SK-N-SH treated with all-trans-retinoic acid at 6 μM for 48 hours (cell line): ENCODE data around the gene GALNT5.

Experiments
- ATAC-seq: fragments of 200-7000 bp; cut with Tn5 transposase; 3 replicates; pipeline ENCODE4 v1.9.1; 2020; ENCODE audit warnings: mild to moderate bottlenecking, moderate library complexity
- ARNTL ChIP-seq: fragments of 450-650 bp; formaldehyde crosslinking; IDR thresholded peaks from 2 replicates; pipeline ENCODE4 v1.5.0; 2020; ENCODE audit warnings: low read depth, mild to moderate bottlenecking, moderate library complexity, borderline replicate concordance
- CSDC2 ChIP-seq: fragments of 250-450 bp; sonication (Bioruptor Pico); IDR thresholded peaks from 2 replicates; pipeline ENCODE4 v1.5.0; 2020; ENCODE audit warnings: mild to moderate bottlenecking, moderate library complexity
- ESRRG ChIP-seq: fragments of 250-450 bp; sonication (Bioruptor Pico); IDR thresholded peaks from 2 replicates; pipeline ENCODE4 v1.6.1; 2021; ENCODE audit warnings: mild to moderate bottlenecking
- GLIS3 ChIP-seq: fragments of 250-450 bp; sonication (Bioruptor Pico); IDR thresholded peaks from 2 replicates; pipeline ENCODE4 v1.5.0; 2020; ENCODE audit warnings: mild to moderate bottlenecking, moderate library complexity
- ISL1 ChIP-seq: fragments of 250-450 bp; sonication (Bioruptor Pico); IDR thresholded peaks from 2 replicates; pipeline ENCODE4 v2.1.2; 2022; ENCODE audit warnings: mild to moderate bottlenecking, moderate library complexity
- OSR1 ChIP-seq: fragments of 250-450 bp; sonication (Bioruptor Pico); IDR thresholded peaks from 2 replicates; pipeline ENCODE4 v1.8.0; 2022; ENCODE audit warnings: moderate library complexity, mild to moderate bottlenecking, inconsistent platforms
- PPARA ChIP-seq: fragments of 250-450 bp; sonication (Bioruptor Pico); IDR thresholded peaks from 2 replicates; pipeline ENCODE4 v1.5.0; 2020; ENCODE audit warnings: mild to moderate bottlenecking, borderline replicate concordance
- RARB ChIP-seq: fragments of 250-450 bp; sonication (Bioruptor Pico); IDR thresholded peaks from 2 replicates; pipeline ENCODE4 v1.8.0; 2021; ENCODE audit warnings: mild to moderate bottlenecking, moderate library complexity
- SNAI2 ChIP-seq: fragments of 250-450 bp; sonication (Bioruptor Pico); IDR thresholded peaks from 2 replicates; pipeline ENCODE4 v1.5.0; 2020; ENCODE audit warnings: mild to moderate bottlenecking, moderate library complexity
- TCF4 ChIP-seq: fragments of 250-450 bp; sonication (Bioruptor Pico); IDR thresholded peaks from 2 replicates; pipeline ENCODE4 v1.8.0; 2021; ENCODE audit warnings: mild to moderate bottlenecking, moderate library complexity, borderline replicate concordance
- TOX ChIP-seq: fragments of 250-450 bp; sonication (Bioruptor Pico); IDR thresholded peaks from 2 replicates; pipeline ENCODE4 v1.8.0; 2021; ENCODE audit warnings: mild to moderate bottlenecking, moderate library complexity, borderline replicate concordance
- ZC3H10 ChIP-seq: fragments of 250-450 bp; sonication (Bioruptor Pico); IDR thresholded peaks from 2 replicates; pipeline ENCODE4 v1.5.1; 2021; ENCODE audit warnings: mild to moderate bottlenecking, moderate library complexity
- ZFP3 ChIP-seq: fragments of 250-450 bp; sonication (Bioruptor Pico); IDR thresholded peaks from 2 replicates; pipeline ENCODE4 v1.5.0; 2020; ENCODE audit warnings: mild to moderate bottlenecking, moderate library complexity
- ZFP30 ChIP-seq: fragments of 450-650 bp; formaldehyde crosslinking; IDR thresholded peaks from 2 replicates; pipeline ENCODE4 v1.5.0; 2022; ENCODE audit warnings: mild to moderate bottlenecking, moderate library complexity
- ZNF565 ChIP-seq: fragments of 450-650 bp; formaldehyde crosslinking; conservative IDR thresholded peaks from 2 replicates; pipeline ENCODE4 v1.5.0; 2020; ENCODE audit warnings: low read depth, mild to moderate bottlenecking, moderate library complexity
- ZNF70 ChIP-seq: fragments of 450-650 bp; formaldehyde crosslinking; IDR thresholded peaks from 2 replicates; pipeline ENCODE4 v1.5.0; 2020; ENCODE audit warnings: mild to moderate bottlenecking, moderate library complexity
- ZNF8 ChIP-seq: fragments of 450-650 bp; formaldehyde crosslinking; IDR thresholded peaks from 2 replicates; pipeline ENCODE4 v1.5.0; 2020; ENCODE audit warnings: mild to moderate bottlenecking, moderate library complexity
- TF ChIP-seq, protein P1 (sequence below): fragments of 250-450 bp; sonication (Bioruptor Pico); IDR thresholded peaks from 2 replicates; pipeline ENCODE4 v1.5.0; 2020; ENCODE audit warnings: mild to moderate bottlenecking, moderate library complexity
- TF ChIP-seq, protein P2 (sequence below): fragments of 250-450 bp; sonication (Bioruptor Pico); IDR thresholded peaks from 2 replicates; pipeline ENCODE4 v1.8.0; 2021; ENCODE audit warnings: low read depth, mild to moderate bottlenecking, moderate library complexity, borderline replicate concordance
- TF ChIP-seq, protein P3 (sequence below): fragments of 250-450 bp; sonication (Bioruptor Pico); IDR thresholded peaks from 2 replicates; pipeline ENCODE4 v1.8.0; 2020; ENCODE audit warnings: mild to moderate bottlenecking, moderate library complexity, borderline replicate concordance
- TF ChIP-seq, protein P4 (sequence below): fragments of 250-450 bp; sonication (Bioruptor Pico); IDR thresholded peaks from 2 replicates; pipeline ENCODE4 v1.5.1; 2021; ENCODE audit warnings: mild to moderate bottlenecking, moderate library complexity
- TF ChIP-seq, protein P5 (sequence below): fragments of 250-450 bp; sonication (Bioruptor Pico); IDR thresholded peaks from 2 replicates; pipeline ENCODE4 v1.5.1; 2020; ENCODE audit warnings: low read depth, mild to moderate bottlenecking, moderate library complexity

Gene GALNT5

DNA sequence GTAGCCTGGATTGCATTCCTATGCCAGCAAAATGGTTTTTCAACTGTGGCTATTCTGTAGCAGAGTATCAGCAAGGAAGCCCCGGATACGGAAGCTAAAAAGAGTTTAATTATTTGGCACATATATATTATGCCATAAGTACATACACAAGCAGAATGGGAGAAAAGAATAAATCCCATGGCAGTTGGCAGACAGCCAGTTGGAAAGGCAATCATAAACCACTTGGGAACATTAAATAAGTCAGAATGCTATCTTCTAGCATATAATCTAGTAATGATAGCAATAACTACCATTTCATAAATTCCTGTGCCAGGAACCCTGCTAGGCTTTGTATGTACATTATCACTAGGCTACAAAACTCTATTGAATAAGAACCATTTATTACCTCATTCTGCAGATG, 26.0 kb downstream of the GALNT5 start:
- ATAC-seq, result no peak
- TF ChIP-seq ESRRG (CRISPR knock-in tag) (no peak), ZNF8 (CRISPR knock-in tag) (no peak), GLIS3 (no peak), ZFP30 (no peak)

DNA sequence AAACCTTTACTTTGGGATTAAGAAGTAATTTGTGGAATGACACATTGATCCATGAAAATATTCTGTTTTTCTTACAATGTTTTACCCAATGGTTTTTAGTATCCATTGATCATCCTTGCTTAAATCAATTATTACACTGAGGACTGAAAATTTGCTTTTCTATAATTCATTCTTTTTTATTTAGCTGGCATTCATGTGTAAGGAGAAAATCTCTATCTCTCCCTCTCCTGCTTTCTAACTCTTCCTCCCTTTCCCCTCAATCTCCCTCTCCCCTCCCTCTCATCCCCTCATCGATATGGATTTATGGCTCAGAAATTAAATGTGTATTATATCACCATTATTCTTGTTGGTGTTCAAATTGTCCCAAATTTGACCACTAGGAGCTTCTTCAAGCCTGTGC, 29.7 kb downstream of the GALNT5 start:
- ATAC-seq, result no peak

DNA sequence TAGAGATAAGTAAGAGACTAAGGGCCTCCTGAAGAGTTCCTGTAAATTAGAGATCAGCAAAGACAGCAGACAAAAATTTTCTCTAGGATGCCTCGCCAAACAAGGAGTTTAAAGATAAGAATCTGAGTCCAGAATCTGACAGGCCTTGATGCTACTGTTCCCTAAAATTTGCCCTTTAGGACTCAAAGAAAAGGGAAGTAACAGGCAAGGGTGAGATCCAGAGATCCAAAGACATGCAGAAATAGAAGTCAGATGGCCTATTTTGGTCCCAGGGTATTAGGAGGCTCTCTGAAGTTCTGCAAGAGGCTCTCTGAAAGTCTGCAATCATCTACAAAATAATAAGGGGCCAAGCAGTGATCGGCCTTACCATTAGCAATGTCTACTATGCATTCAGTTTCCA, 33.0 kb downstream of the GALNT5 start:
- ATAC-seq, result no peak
- TF ChIP-seq ZFP30, result no peak
- no peak for TF ChIP-seq ZNF565 (CRISPR knock-in tag)
- no peak for TF ChIP-seq ZC3H10
- TF ChIP-seq, protein P1, sequence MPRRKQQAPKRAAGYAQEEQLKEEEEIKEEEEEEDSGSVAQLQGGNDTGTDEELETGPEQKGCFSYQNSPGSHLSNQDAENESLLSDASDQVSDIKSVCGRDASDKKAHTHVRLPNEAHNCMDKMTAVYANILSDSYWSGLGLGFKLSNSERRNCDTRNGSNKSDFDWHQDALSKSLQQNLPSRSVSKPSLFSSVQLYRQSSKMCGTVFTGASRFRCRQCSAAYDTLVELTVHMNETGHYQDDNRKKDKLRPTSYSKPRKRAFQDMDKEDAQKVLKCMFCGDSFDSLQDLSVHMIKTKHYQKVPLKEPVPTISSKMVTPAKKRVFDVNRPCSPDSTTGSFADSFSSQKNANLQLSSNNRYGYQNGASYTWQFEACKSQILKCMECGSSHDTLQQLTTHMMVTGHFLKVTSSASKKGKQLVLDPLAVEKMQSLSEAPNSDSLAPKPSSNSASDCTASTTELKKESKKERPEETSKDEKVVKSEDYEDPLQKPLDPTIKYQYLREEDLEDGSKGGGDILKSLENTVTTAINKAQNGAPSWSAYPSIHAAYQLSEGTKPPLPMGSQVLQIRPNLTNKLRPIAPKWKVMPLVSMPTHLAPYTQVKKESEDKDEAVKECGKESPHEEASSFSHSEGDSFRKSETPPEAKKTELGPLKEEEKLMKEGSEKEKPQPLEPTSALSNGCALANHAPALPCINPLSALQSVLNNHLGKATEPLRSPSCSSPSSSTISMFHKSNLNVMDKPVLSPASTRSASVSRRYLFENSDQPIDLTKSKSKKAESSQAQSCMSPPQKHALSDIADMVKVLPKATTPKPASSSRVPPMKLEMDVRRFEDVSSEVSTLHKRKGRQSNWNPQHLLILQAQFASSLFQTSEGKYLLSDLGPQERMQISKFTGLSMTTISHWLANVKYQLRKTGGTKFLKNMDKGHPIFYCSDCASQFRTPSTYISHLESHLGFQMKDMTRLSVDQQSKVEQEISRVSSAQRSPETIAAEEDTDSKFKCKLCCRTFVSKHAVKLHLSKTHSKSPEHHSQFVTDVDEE (CRISPR knock-in tag), result no peak
- no peak for TF ChIP-seq PPARA (CRISPR knock-in tag)
- TF ChIP-seq, protein P2, sequence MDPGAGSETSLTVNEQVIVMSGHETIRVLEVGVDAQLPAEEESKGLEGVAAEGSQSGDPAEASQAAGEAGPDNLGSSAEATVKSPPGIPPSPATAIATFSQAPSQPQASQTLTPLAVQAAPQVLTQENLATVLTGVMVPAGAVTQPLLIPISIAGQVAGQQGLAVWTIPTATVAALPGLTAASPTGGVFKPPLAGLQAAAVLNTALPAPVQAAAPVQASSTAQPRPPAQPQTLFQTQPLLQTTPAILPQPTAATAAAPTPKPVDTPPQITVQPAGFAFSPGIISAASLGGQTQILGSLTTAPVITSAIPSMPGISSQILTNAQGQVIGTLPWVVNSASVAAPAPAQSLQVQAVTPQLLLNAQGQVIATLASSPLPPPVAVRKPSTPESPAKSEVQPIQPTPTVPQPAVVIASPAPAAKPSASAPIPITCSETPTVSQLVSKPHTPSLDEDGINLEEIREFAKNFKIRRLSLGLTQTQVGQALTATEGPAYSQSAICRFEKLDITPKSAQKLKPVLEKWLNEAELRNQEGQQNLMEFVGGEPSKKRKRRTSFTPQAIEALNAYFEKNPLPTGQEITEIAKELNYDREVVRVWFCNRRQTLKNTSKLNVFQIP (CRISPR knock-in tag), result no peak
- TF ChIP-seq, protein P3, sequence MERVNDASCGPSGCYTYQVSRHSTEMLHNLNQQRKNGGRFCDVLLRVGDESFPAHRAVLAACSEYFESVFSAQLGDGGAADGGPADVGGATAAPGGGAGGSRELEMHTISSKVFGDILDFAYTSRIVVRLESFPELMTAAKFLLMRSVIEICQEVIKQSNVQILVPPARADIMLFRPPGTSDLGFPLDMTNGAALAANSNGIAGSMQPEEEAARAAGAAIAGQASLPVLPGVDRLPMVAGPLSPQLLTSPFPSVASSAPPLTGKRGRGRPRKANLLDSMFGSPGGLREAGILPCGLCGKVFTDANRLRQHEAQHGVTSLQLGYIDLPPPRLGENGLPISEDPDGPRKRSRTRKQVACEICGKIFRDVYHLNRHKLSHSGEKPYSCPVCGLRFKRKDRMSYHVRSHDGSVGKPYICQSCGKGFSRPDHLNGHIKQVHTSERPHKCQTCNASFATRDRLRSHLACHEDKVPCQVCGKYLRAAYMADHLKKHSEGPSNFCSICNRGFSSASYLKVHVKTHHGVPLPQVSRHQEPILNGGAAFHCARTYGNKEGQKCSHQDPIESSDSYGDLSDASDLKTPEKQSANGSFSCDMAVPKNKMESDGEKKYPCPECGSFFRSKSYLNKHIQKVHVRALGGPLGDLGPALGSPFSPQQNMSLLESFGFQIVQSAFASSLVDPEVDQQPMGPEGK, result no peak
- no peak for TF ChIP-seq ARNTL
- TF ChIP-seq ZNF8 (CRISPR knock-in tag), result no peak
- TF ChIP-seq, protein P4, sequence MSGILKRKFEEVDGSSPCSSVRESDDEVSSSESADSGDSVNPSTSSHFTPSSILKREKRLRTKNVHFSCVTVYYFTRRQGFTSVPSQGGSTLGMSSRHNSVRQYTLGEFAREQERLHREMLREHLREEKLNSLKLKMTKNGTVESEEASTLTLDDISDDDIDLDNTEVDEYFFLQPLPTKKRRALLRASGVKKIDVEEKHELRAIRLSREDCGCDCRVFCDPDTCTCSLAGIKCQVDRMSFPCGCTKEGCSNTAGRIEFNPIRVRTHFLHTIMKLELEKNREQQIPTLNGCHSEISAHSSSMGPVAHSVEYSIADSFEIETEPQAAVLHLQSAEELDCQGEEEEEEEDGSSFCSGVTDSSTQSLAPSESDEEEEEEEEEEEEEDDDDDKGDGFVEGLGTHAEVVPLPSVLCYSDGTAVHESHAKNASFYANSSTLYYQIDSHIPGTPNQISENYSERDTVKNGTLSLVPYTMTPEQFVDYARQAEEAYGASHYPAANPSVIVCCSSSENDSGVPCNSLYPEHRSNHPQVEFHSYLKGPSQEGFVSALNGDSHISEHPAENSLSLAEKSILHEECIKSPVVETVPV (CRISPR knock-in tag), result no peak
- TF ChIP-seq OSR1 (CRISPR knock-in tag), result no peak
- TF ChIP-seq TOX, result no peak

More for the DNA sequence above, 29.7 kb downstream of the GALNT5 start:
- TF ChIP-seq PPARA (CRISPR knock-in tag), result no peak
- TF ChIP-seq, protein P5, sequence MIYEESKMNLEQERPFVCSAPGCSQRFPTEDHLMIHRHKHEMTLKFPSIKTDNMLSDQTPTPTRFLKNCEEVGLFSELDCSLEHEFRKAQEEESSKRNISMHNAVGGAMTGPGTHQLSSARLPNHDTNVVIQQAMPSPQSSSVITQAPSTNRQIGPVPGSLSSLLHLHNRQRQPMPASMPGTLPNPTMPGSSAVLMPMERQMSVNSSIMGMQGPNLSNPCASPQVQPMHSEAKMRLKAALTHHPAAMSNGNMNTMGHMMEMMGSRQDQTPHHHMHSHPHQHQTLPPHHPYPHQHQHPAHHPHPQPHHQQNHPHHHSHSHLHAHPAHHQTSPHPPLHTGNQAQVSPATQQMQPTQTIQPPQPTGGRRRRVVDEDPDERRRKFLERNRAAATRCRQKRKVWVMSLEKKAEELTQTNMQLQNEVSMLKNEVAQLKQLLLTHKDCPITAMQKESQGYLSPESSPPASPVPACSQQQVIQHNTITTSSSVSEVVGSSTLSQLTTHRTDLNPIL, result no peak
- no peak for TF ChIP-seq CSDC2
- TF ChIP-seq SNAI2, result no peak
- TF ChIP-seq ZNF565 (CRISPR knock-in tag), result no peak
- no peak for TF ChIP-seq ISL1 (CRISPR knock-in tag)
- no peak for TF ChIP-seq TOX
- no peak for TF ChIP-seq ESRRG (CRISPR knock-in tag)
- no peak for TF ChIP-seq ZNF70
- no peak for TF ChIP-seq ARNTL
- no peak for TF ChIP-seq ZFP30
- TF ChIP-seq, protein P4 (CRISPR knock-in tag), result no peak
- TF ChIP-seq RARB (CRISPR knock-in tag), result no peak
- TF ChIP-seq OSR1 (CRISPR knock-in tag), result no peak
- no peak for TF ChIP-seq TCF4
- TF ChIP-seq, protein P3, result no peak
- TF ChIP-seq ZC3H10, result no peak
- TF ChIP-seq ZFP3 (CRISPR knock-in tag), result no peak
- TF ChIP-seq, protein P2 (CRISPR knock-in tag), result no peak
- TF ChIP-seq GLIS3, result no peak
